SK-N-SH treated with all-trans-retinoic acid at 6 μM for 48 hours (cell line): ENCODE results near the gene ADAMTSL1.

ENCODE experiments used
- ATAC-seq: fragments of 200-7000 bp; cut with Tn5 transposase; 3 replicates; pipeline ENCODE4 v1.9.1; 2020; ENCODE audit warnings: mild to moderate bottlenecking, moderate library complexity
- ARNTL ChIP-seq: fragments of 450-650 bp; formaldehyde crosslinking; IDR thresholded peaks from 2 replicates; pipeline ENCODE4 v1.5.0; 2020; ENCODE audit warnings: low read depth, mild to moderate bottlenecking, moderate library complexity, borderline replicate concordance
- BACH2 ChIP-seq: fragments of 250-450 bp; sonication (Bioruptor Pico); IDR thresholded peaks from 2 replicates; pipeline ENCODE4 v1.9.0; 2021; ENCODE audit warnings: mild to moderate bottlenecking, borderline replicate concordance
- CREB5 ChIP-seq: fragments of 250-450 bp; sonication (Bioruptor Pico); IDR thresholded peaks from 2 replicates; pipeline ENCODE4 v1.5.1; 2020; ENCODE audit warnings: low read depth, mild to moderate bottlenecking, moderate library complexity
- CSDC2 ChIP-seq: fragments of 250-450 bp; sonication (Bioruptor Pico); IDR thresholded peaks from 2 replicates; pipeline ENCODE4 v1.5.0; 2020; ENCODE audit warnings: mild to moderate bottlenecking, moderate library complexity
- ESRRG ChIP-seq: fragments of 250-450 bp; sonication (Bioruptor Pico); IDR thresholded peaks from 2 replicates; pipeline ENCODE4 v1.6.1; 2021; ENCODE audit warnings: mild to moderate bottlenecking
- GLIS3 ChIP-seq: fragments of 250-450 bp; sonication (Bioruptor Pico); IDR thresholded peaks from 2 replicates; pipeline ENCODE4 v1.5.0; 2020; ENCODE audit warnings: mild to moderate bottlenecking, moderate library complexity
- ISL1 ChIP-seq: fragments of 250-450 bp; sonication (Bioruptor Pico); IDR thresholded peaks from 2 replicates; pipeline ENCODE4 v2.1.2; 2022; ENCODE audit warnings: mild to moderate bottlenecking, moderate library complexity
- OSR1 ChIP-seq: fragments of 250-450 bp; sonication (Bioruptor Pico); IDR thresholded peaks from 2 replicates; pipeline ENCODE4 v1.8.0; 2022; ENCODE audit warnings: moderate library complexity, mild to moderate bottlenecking, inconsistent platforms
- POU6F1 ChIP-seq: fragments of 250-450 bp; sonication (Bioruptor Pico); IDR thresholded peaks from 2 replicates; pipeline ENCODE4 v1.8.0; 2021; ENCODE audit warnings: low read depth, mild to moderate bottlenecking, moderate library complexity, borderline replicate concordance
- PPARA ChIP-seq: fragments of 250-450 bp; sonication (Bioruptor Pico); IDR thresholded peaks from 2 replicates; pipeline ENCODE4 v1.5.0; 2020; ENCODE audit warnings: mild to moderate bottlenecking, borderline replicate concordance
- RARB ChIP-seq: fragments of 250-450 bp; sonication (Bioruptor Pico); IDR thresholded peaks from 2 replicates; pipeline ENCODE4 v1.8.0; 2021; ENCODE audit warnings: mild to moderate bottlenecking, moderate library complexity
- SNAI2 ChIP-seq: fragments of 250-450 bp; sonication (Bioruptor Pico); IDR thresholded peaks from 2 replicates; pipeline ENCODE4 v1.5.0; 2020; ENCODE audit warnings: mild to moderate bottlenecking, moderate library complexity
- TCF4 ChIP-seq: fragments of 250-450 bp; sonication (Bioruptor Pico); IDR thresholded peaks from 2 replicates; pipeline ENCODE4 v1.8.0; 2021; ENCODE audit warnings: mild to moderate bottlenecking, moderate library complexity, borderline replicate concordance
- TOX ChIP-seq: fragments of 250-450 bp; sonication (Bioruptor Pico); IDR thresholded peaks from 2 replicates; pipeline ENCODE4 v1.8.0; 2021; ENCODE audit warnings: mild to moderate bottlenecking, moderate library complexity, borderline replicate concordance
- ZC3H10 ChIP-seq: fragments of 250-450 bp; sonication (Bioruptor Pico); IDR thresholded peaks from 2 replicates; pipeline ENCODE4 v1.5.1; 2021; ENCODE audit warnings: mild to moderate bottlenecking, moderate library complexity
- ZFP3 ChIP-seq: fragments of 250-450 bp; sonication (Bioruptor Pico); IDR thresholded peaks from 2 replicates; pipeline ENCODE4 v1.5.0; 2020; ENCODE audit warnings: mild to moderate bottlenecking, moderate library complexity
- ZFP30 ChIP-seq: fragments of 450-650 bp; formaldehyde crosslinking; IDR thresholded peaks from 2 replicates; pipeline ENCODE4 v1.5.0; 2022; ENCODE audit warnings: mild to moderate bottlenecking, moderate library complexity
- ZNF565 ChIP-seq: fragments of 450-650 bp; formaldehyde crosslinking; conservative IDR thresholded peaks from 2 replicates; pipeline ENCODE4 v1.5.0; 2020; ENCODE audit warnings: low read depth, mild to moderate bottlenecking, moderate library complexity
- ZNF70 ChIP-seq: fragments of 450-650 bp; formaldehyde crosslinking; IDR thresholded peaks from 2 replicates; pipeline ENCODE4 v1.5.0; 2020; ENCODE audit warnings: mild to moderate bottlenecking, moderate library complexity
- ZNF8 ChIP-seq: fragments of 450-650 bp; formaldehyde crosslinking; IDR thresholded peaks from 2 replicates; pipeline ENCODE4 v1.5.0; 2020; ENCODE audit warnings: mild to moderate bottlenecking, moderate library complexity
- TF ChIP-seq, protein P1 (sequence below): fragments of 250-450 bp; sonication (Bioruptor Pico); IDR thresholded peaks from 2 replicates; pipeline ENCODE4 v1.8.0; 2020; ENCODE audit warnings: mild to moderate bottlenecking, moderate library complexity, borderline replicate concordance
- TF ChIP-seq, protein P2 (sequence below): fragments of 250-450 bp; sonication (Bioruptor Pico); IDR thresholded peaks from 2 replicates; pipeline ENCODE4 v1.5.1; 2021; ENCODE audit warnings: mild to moderate bottlenecking, moderate library complexity
- TF ChIP-seq, protein P3 (sequence below): fragments of 250-450 bp; sonication (Bioruptor Pico); IDR thresholded peaks from 2 replicates; pipeline ENCODE4 v1.5.0; 2020; ENCODE audit warnings: mild to moderate bottlenecking, moderate library complexity

Gene ADAMTSL1

GRCh38 chr9:18851069-18851795 lies 377.3 kb downstream of the ADAMTSL1 start:
- ATAC-seq: no peak
- TF ChIP-seq SNAI2 (CRISPR knock-in tag) (no peak), ZNF8 (no peak), CSDC2 (CRISPR knock-in tag) (no peak), OSR1 (CRISPR knock-in tag) (no peak), CREB5 (CRISPR knock-in tag) (no peak), ZNF565 (CRISPR knock-in tag) (no peak), ARNTL (no peak), PPARA (CRISPR knock-in tag) (no peak), ISL1 (CRISPR knock-in tag) (no peak), TOX (CRISPR knock-in tag) (no peak), ZC3H10 (CRISPR knock-in tag) (no peak), ESRRG (no peak), BACH2 (CRISPR knock-in tag) (no peak), ZFP30 (CRISPR knock-in tag) (no peak), ZNF70 (CRISPR knock-in tag) (no peak), ZFP3 (CRISPR knock-in tag) (no peak)
- TF ChIP-seq, protein P1, sequence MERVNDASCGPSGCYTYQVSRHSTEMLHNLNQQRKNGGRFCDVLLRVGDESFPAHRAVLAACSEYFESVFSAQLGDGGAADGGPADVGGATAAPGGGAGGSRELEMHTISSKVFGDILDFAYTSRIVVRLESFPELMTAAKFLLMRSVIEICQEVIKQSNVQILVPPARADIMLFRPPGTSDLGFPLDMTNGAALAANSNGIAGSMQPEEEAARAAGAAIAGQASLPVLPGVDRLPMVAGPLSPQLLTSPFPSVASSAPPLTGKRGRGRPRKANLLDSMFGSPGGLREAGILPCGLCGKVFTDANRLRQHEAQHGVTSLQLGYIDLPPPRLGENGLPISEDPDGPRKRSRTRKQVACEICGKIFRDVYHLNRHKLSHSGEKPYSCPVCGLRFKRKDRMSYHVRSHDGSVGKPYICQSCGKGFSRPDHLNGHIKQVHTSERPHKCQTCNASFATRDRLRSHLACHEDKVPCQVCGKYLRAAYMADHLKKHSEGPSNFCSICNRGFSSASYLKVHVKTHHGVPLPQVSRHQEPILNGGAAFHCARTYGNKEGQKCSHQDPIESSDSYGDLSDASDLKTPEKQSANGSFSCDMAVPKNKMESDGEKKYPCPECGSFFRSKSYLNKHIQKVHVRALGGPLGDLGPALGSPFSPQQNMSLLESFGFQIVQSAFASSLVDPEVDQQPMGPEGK (CRISPR knock-in tag): no peak
- TF ChIP-seq, protein P2, sequence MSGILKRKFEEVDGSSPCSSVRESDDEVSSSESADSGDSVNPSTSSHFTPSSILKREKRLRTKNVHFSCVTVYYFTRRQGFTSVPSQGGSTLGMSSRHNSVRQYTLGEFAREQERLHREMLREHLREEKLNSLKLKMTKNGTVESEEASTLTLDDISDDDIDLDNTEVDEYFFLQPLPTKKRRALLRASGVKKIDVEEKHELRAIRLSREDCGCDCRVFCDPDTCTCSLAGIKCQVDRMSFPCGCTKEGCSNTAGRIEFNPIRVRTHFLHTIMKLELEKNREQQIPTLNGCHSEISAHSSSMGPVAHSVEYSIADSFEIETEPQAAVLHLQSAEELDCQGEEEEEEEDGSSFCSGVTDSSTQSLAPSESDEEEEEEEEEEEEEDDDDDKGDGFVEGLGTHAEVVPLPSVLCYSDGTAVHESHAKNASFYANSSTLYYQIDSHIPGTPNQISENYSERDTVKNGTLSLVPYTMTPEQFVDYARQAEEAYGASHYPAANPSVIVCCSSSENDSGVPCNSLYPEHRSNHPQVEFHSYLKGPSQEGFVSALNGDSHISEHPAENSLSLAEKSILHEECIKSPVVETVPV: no peak
- TF ChIP-seq, protein P3, sequence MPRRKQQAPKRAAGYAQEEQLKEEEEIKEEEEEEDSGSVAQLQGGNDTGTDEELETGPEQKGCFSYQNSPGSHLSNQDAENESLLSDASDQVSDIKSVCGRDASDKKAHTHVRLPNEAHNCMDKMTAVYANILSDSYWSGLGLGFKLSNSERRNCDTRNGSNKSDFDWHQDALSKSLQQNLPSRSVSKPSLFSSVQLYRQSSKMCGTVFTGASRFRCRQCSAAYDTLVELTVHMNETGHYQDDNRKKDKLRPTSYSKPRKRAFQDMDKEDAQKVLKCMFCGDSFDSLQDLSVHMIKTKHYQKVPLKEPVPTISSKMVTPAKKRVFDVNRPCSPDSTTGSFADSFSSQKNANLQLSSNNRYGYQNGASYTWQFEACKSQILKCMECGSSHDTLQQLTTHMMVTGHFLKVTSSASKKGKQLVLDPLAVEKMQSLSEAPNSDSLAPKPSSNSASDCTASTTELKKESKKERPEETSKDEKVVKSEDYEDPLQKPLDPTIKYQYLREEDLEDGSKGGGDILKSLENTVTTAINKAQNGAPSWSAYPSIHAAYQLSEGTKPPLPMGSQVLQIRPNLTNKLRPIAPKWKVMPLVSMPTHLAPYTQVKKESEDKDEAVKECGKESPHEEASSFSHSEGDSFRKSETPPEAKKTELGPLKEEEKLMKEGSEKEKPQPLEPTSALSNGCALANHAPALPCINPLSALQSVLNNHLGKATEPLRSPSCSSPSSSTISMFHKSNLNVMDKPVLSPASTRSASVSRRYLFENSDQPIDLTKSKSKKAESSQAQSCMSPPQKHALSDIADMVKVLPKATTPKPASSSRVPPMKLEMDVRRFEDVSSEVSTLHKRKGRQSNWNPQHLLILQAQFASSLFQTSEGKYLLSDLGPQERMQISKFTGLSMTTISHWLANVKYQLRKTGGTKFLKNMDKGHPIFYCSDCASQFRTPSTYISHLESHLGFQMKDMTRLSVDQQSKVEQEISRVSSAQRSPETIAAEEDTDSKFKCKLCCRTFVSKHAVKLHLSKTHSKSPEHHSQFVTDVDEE (CRISPR knock-in tag): no peak

DNA sequence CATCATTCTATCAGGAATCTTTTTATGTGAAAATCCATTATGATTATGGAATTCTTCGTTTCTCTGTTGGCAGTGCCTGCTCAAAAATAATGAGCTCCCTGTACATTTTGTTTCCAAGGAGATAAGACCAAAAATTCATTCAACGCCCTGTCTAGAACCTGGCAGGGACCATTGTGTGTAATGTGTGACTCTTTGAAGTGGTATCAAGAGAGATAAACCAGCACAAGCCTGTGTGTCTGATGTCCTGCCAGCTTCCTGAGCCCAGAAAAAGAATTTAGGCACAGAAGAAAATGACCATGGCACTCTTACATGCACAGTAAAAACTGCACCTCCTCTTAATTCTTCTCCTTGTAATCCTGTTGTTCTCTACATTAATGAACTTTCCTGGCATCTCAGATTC lies 381.7 kb downstream of the ADAMTSL1 start:
- TF ChIP-seq ZNF565 (CRISPR knock-in tag) (no peak), CREB5 (CRISPR knock-in tag) (no peak), POU6F1 (CRISPR knock-in tag) (no peak), ARNTL (no peak), BACH2 (CRISPR knock-in tag) (no peak), ZNF8 (no peak), RARB (no peak), SNAI2 (CRISPR knock-in tag) (no peak), GLIS3 (CRISPR knock-in tag) (no peak), ZC3H10 (CRISPR knock-in tag) (no peak), TCF4 (CRISPR knock-in tag) (no peak), OSR1 (CRISPR knock-in tag) (no peak), TOX (CRISPR knock-in tag) (no peak), ZNF70 (CRISPR knock-in tag) (no peak), ZFP3 (CRISPR knock-in tag) (no peak)
- TF ChIP-seq, protein P3 (CRISPR knock-in tag): no peak
- TF ChIP-seq, protein P2: no peak
- no peak for ATAC-seq
